GM12872 (cell line): ENCODE measurements around the gene C9orf153.

Experiments
- TF ChIP-seq, protein P1 (sequence below): IDR thresholded peaks from 3 replicates; pipeline ENCODE4 v1.5.1; 2011; ENCODE audit warnings: low read depth, mild to moderate bottlenecking, low read length, moderate library complexity; ENCODE audit not compliant: insufficient read depth

C9orf153 gene

DNA sequence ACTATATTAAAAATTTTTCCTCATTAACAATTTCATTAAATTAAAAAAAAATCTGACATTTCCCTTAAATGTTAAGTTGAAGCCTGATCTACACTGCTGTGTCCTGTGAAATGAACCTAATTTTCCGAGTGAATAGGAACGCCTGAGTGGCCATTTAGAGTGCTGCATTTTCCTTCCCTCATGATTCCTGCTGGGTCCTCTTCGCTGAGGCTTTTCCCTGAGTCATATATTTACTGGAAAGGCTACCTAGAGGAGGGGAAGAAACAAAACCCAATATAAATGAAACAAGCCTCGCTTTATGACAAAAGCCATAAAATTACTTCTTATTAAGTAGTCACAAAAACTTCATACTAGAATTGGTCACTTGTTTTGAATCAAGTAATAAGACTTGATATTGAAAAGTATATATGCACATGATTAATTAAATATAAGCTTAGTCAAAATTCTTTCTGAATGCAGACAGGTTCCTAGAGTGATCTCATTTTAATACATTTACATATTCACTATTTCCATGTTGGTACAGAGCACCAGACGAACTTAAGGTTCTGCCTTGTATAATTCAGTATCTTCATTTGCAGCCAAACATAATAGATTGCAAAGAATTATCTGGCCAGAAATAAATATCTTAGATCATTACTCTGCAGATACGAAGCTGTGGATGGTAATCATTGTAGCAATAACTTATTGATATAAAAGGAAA is 29.2 kb upstream of the C9orf153 start:
- TF ChIP-seq, protein P1, sequence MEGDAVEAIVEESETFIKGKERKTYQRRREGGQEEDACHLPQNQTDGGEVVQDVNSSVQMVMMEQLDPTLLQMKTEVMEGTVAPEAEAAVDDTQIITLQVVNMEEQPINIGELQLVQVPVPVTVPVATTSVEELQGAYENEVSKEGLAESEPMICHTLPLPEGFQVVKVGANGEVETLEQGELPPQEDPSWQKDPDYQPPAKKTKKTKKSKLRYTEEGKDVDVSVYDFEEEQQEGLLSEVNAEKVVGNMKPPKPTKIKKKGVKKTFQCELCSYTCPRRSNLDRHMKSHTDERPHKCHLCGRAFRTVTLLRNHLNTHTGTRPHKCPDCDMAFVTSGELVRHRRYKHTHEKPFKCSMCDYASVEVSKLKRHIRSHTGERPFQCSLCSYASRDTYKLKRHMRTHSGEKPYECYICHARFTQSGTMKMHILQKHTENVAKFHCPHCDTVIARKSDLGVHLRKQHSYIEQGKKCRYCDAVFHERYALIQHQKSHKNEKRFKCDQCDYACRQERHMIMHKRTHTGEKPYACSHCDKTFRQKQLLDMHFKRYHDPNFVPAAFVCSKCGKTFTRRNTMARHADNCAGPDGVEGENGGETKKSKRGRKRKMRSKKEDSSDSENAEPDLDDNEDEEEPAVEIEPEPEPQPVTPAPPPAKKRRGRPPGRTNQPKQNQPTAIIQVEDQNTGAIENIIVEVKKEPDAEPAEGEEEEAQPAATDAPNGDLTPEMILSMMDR: no peak

DNA sequence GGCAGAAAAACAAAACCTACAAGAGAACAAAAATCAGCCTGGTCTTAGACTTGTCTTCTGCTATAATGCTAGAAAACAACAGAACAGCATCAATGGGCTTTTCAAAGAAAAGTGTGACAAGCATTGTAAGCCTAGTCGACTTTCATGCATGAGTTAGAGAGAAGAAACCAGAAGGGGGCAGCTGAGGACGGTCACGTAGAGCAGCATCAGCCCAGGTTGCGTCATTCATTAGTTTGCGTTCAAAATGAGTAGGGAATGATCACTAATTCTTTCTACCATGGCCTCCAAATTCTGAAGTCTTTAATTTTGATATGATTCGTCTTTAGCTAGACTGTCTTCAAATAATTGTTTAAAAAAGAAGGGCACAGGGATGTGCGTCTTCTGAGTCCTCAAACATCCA is 27.6 kb upstream of the C9orf153 start:
- TF ChIP-seq, protein P1: peak; percentile 45; the same call in 2 of the 3 replicates

DNA sequence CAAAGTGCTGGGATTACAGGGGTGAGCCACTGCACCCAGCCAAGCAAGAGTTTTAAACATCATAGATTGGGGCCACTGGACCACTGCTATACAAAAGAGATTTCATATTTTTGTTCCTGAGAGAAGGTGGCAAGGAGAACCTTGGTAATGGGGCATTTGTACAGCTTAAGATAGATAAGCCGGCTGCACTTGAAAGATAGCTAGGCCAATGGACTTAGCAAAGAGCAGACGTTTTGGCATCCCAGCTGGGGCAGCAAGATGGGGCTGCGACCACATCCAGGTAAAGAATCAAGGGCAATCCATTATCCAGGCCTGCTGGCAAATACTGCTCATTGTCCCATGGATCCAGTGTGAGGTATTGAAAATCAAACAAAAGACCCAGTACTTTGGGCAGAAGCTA is 26.8 kb upstream of the C9orf153 start:
- TF ChIP-seq, protein P1: no peak

DNA sequence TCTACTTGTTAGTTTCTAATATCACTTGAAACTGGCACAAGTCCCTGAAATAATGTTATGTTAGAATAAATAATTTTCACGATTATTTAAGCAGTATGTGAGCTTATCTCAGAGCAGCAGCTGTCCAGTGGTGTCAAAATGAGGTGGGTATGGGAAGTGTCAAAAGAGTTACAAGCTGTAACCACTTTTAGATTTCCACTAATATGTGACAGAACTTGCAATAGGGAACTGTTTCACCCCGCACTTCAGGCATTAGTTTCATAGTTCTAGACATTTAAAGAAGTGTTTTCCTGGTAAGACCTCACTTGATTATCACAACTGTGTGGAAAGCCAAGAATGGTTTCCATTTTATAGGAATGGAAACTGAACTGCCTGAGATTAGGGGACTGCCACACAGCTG is 25.8 kb upstream of the C9orf153 start:
- TF ChIP-seq, protein P1: no peak

DNA sequence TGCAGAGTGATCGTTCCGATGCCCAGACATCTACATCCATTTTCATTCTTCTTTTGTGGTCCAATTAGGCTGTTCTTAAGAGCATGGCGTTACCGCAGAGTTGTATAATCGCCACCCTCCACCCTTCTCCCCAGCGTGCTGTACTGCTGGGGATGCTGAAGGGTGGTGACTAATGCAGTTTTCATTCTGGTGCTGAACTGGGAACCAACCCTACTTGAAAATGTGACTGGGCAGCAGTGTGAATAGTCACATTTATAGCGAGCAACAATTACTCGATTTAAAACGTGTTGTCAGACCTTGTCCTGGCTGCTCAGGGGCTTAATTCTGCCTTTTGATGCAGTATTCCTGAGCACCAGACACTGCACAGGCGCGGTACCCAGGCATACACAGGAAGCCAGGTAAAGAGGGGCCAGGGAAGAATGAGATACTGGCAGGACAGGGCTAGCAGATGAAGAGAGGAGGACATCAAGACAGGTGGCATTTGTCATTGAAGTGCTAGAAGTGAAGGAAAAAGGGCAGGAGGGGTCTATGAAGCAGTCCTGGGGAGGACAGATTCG is 23.6 kb upstream of the C9orf153 start:
- TF ChIP-seq, protein P1: no peak

DNA sequence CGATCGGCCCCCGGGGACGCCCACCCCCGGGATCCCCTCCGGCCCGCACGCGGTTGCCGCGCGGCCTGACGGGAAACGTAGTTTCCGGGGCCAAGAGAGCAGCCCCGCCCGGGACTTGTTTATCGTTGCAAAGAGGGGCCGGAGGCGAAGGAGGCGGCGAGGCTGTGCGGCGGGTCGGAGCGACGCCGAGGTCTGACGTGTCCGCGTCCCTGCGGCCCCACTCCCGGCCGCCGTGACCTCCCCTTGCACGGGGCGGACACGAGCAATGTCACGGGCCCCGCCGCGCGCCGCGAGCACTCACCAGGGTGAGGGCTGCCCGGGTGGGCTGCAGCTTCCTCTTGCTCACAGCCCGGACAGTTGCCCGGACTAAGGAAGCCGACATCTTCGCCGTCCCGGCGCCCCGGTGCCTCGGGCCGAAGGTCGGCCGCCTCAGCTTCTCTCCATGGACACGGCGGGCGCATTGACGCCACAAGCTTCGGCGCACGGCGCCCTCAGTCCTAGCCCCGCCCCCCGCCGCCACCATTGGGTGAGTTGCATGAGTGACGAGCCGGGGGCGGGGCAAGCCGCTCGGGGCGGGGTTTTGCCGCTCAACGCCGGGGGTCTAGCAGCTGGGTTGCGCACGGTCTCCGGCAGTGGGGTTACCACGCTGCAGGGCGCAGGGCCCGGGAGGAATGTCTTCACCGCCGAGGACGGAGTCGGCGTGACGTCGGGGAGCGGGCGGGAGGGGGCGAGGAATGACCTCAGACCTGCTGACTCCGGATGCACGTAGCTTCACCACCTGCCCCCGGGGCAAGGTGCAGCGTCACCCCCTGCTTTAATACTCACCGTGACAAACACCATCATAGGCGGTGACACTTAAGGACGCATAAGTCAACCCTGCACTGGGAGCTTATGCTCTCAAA is 22.9 kb upstream of the C9orf153 start, which contains the start of gene ISCA1:
Gene ISCA1 (minus strand): TSS at position 462 of the 902 bp plus-strand sequence. CDS start 80 bp downstream, at position 382.
- TF ChIP-seq, protein P1: no peak

DNA sequence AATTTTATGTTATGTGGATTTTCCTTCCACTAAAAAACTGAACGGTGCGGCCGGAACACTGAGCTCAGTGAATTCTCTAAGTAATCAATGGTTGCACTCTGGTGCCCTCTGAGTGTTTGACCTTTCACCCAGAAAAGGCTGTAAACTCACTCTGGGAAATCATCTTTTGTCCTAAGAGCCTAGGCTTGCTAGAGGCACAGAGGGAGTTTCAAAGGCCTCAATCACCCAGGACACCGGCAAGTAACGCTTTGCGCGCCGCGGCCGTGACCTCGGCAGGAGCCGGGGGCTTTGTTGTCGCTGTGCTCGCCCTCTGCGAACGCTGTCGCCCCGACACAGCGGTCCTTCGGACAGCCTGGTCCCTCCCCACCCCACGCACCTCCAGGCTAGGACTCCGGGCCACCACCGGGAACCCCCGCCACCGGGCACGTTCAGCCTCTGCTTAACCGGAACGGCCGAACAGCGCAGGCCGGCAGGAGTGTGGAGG is 22.2 kb upstream of the C9orf153 start:
- TF ChIP-seq, protein P1: no peak
